Measurements from ENCODE around the gene CACNA1G. TPM values are rescaled to one million over a fixed set of nuclear protein-coding genes. Genes with fewer than 3 reads are reported as not detected.

The CACNA1G gene
- total RNA-seq, 1 donor from 2014 or later: 0.07 TPM

- Mint-ChIP-seq H3K9me3 (no peaks in the 10 kb centered on the region), H3K4me1 (no peaks in the 10 kb centered on the region)
These were observed 78.6 kb downstream of the CACNA1G start for GRCh38 chr17:50638966-50639713.

GRCh38 chr17:50640686-50641351 lies 80.3 kb downstream of the CACNA1G start:
- H3K27me3 Mint-ChIP-seq: peaks cover 27% of the 10 kb centered on the region
- no peak overlapping the region for H3K4me3 Mint-ChIP-seq
- no peak for DNase-seq
- no peaks in the 10 kb centered on the region for H3K36me3 Mint-ChIP-seq (ENCODE audit: low read depth)
- H3K27ac Mint-ChIP-seq: no peak overlapping the region
- H3K4me1 Mint-ChIP-seq: no peaks in the 10 kb centered on the region
- intact Hi-C loops (cut with micrococcal nuclease): no loop called here
- H3K9me3 Mint-ChIP-seq: no peaks in the 10 kb centered on the region

More at GRCh38 chr17:50638966-50639713, 78.6 kb downstream of the CACNA1G start:
- no peak for DNase-seq
- intact Hi-C loops (cut with micrococcal nuclease): no loop called here
- Mint-ChIP-seq H3K27ac (no peak overlapping the region), H3K27me3 (peaks cover 36% of the 10 kb centered on the region), H3K36me3 (ENCODE audit: low read depth) (no peaks in the 10 kb centered on the region), H3K4me3 (no peak overlapping the region)

- Mint-ChIP-seq H3K4me1 (no peaks in the 10 kb centered on the region), H3K4me3 (no peak overlapping the region), H3K36me3 (ENCODE audit: low read depth) (no peaks in the 10 kb centered on the region), H3K27ac (no peak overlapping the region), H3K9me3 (no peaks in the 10 kb centered on the region), H3K27me3 (peaks cover 26% of the 10 kb centered on the region)
- DNase-seq: no peak
- intact Hi-C loops (cut with micrococcal nuclease): no loop called here
These were observed 80.8 kb downstream of the CACNA1G start for GRCh38 chr17:50641357-50641756.

- Mint-ChIP-seq H3K9me3 (no peaks in the 10 kb centered on the region), H3K36me3 (ENCODE audit: low read depth) (no peaks in the 10 kb centered on the region), H3K27ac (no peak overlapping the region), H3K4me1 (no peaks in the 10 kb centered on the region), H3K4me3 (no peak overlapping the region), H3K27me3 (peaks cover 20% of the 10 kb centered on the region)
- intact Hi-C loops (cut with micrococcal nuclease): no loop called here
- DNase-seq: no peak
These were observed 81.7 kb downstream of the CACNA1G start for GRCh38 chr17:50642071-50642721.

- Mint-ChIP-seq H3K9me3 (no peaks in the 10 kb centered on the region), H3K27me3 (peaks cover 17% of the 10 kb centered on the region), H3K36me3 (ENCODE audit: low read depth) (no peaks in the 10 kb centered on the region), H3K4me1 (no peaks in the 10 kb centered on the region), H3K4me3 (no peak overlapping the region), H3K27ac (no peak overlapping the region)
- no peak for DNase-seq
- intact Hi-C loops (cut with micrococcal nuclease): no loop called here
These were observed 82.5 kb downstream of the CACNA1G start for GRCh38 chr17:50642722-50643656.

GRCh38 chr17:50645748-50646682 lies 85.5 kb downstream of the CACNA1G start:
- no peaks in the 10 kb centered on the region for H3K4me1 Mint-ChIP-seq
- H3K9me3 Mint-ChIP-seq: no peaks in the 10 kb centered on the region
- intact Hi-C loops (cut with micrococcal nuclease): no loop called here
- peaks cover 25% of the 10 kb centered on the region for H3K27me3 Mint-ChIP-seq
- no peak overlapping the region for H3K4me3 Mint-ChIP-seq
- DNase-seq: no peak
- H3K36me3 Mint-ChIP-seq (ENCODE audit: low read depth): no peaks in the 10 kb centered on the region
- no peak overlapping the region for H3K27ac Mint-ChIP-seq

GRCh38 chr17:50647187-50647586 lies 86.7 kb downstream of the CACNA1G start:
- no peaks in the 10 kb centered on the region for H3K4me1 Mint-ChIP-seq

GRCh38 chr17:50649042-50649908 lies 88.8 kb downstream of the CACNA1G start:
- no peak overlapping the region for H3K27ac Mint-ChIP-seq
- no peaks in the 10 kb centered on the region for H3K9me3 Mint-ChIP-seq
- H3K4me1 Mint-ChIP-seq: no peaks in the 10 kb centered on the region
- H3K36me3 Mint-ChIP-seq (ENCODE audit: low read depth): no peaks in the 10 kb centered on the region
- DNase-seq: no peak
- no peak overlapping the region for H3K4me3 Mint-ChIP-seq
- intact Hi-C loops (cut with micrococcal nuclease): no loop called here
- H3K27me3 Mint-ChIP-seq: peaks cover 31% of the 10 kb centered on the region

More at GRCh38 chr17:50647187-50647586, 86.7 kb downstream of the CACNA1G start:
- H3K9me3 Mint-ChIP-seq: no peaks in the 10 kb centered on the region
- no peaks in the 10 kb centered on the region for H3K36me3 Mint-ChIP-seq (ENCODE audit: low read depth)
- H3K27me3 Mint-ChIP-seq: peaks cover 31% of the 10 kb centered on the region
- H3K4me3 Mint-ChIP-seq: no peak overlapping the region
- no peak overlapping the region for H3K27ac Mint-ChIP-seq
- intact Hi-C loops (cut with micrococcal nuclease): no loop called here
- DNase-seq: no peak

GRCh38 chr17:50651661-50652060 lies 91.1 kb downstream of the CACNA1G start:
- H3K4me3 Mint-ChIP-seq: no peak overlapping the region
- no peaks in the 10 kb centered on the region for H3K36me3 Mint-ChIP-seq (ENCODE audit: low read depth)
- intact Hi-C loops (cut with micrococcal nuclease): no loop called here
- H3K4me1 Mint-ChIP-seq: no peaks in the 10 kb centered on the region
- H3K9me3 Mint-ChIP-seq: no peaks in the 10 kb centered on the region
- no peak for DNase-seq
- no peak overlapping the region for H3K27ac Mint-ChIP-seq
- H3K27me3 Mint-ChIP-seq: peaks cover 28% of the 10 kb centered on the region

- Mint-ChIP-seq H3K4me1 (no peaks in the 10 kb centered on the region), H3K27ac (no peak overlapping the region), H3K4me3 (no peak overlapping the region), H3K9me3 (no peaks in the 10 kb centered on the region), H3K36me3 (ENCODE audit: low read depth) (no peaks in the 10 kb centered on the region), H3K27me3 (peaks cover 18% of the 10 kb centered on the region)
- DNase-seq: no peak
- intact Hi-C loops (cut with micrococcal nuclease): no loop called here
These were observed 93.2 kb downstream of the CACNA1G start for GRCh38 chr17:50653738-50654137.

- H3K27ac Mint-ChIP-seq: no peak overlapping the region
These were observed 96.0 kb downstream of the CACNA1G start for GRCh38 chr17:50656509-50656908.

GRCh38 chr17:50657054-50657453 lies 96.5 kb downstream of the CACNA1G start:
- no peak for DNase-seq
- H3K4me1 Mint-ChIP-seq: peaks cover 17% of the 10 kb centered on the region
- H3K27me3 Mint-ChIP-seq: peaks cover 6% of the 10 kb centered on the region
- intact Hi-C loops (cut with micrococcal nuclease): no loop called here
- H3K36me3 Mint-ChIP-seq (ENCODE audit: low read depth): no peaks in the 10 kb centered on the region
- H3K9me3 Mint-ChIP-seq: no peaks in the 10 kb centered on the region
- H3K27ac Mint-ChIP-seq: no peak overlapping the region
- H3K4me3 Mint-ChIP-seq: no peak overlapping the region

More at GRCh38 chr17:50656509-50656908, 96.0 kb downstream of the CACNA1G start:
- intact Hi-C loops (cut with micrococcal nuclease): no loop called here
- Mint-ChIP-seq H3K9me3 (no peaks in the 10 kb centered on the region), H3K4me3 (no peak overlapping the region), H3K27me3 (peaks cover 9% of the 10 kb centered on the region), H3K36me3 (ENCODE audit: low read depth) (no peaks in the 10 kb centered on the region), H3K4me1 (peaks cover 12% of the 10 kb centered on the region)
- DNase-seq: no peak
